ENCODE data around the gene RAB11FIP3.
A peak's percentile ranks its signal among the peaks of the same experiment; 100 is the strongest.
"Not testable (repeated sequence)": the region's sequence is repeated elsewhere in the genome, so short reads cannot be mapped to it uniquely, and the experiment has no call there.

Gene RAB11FIP3, protein sequence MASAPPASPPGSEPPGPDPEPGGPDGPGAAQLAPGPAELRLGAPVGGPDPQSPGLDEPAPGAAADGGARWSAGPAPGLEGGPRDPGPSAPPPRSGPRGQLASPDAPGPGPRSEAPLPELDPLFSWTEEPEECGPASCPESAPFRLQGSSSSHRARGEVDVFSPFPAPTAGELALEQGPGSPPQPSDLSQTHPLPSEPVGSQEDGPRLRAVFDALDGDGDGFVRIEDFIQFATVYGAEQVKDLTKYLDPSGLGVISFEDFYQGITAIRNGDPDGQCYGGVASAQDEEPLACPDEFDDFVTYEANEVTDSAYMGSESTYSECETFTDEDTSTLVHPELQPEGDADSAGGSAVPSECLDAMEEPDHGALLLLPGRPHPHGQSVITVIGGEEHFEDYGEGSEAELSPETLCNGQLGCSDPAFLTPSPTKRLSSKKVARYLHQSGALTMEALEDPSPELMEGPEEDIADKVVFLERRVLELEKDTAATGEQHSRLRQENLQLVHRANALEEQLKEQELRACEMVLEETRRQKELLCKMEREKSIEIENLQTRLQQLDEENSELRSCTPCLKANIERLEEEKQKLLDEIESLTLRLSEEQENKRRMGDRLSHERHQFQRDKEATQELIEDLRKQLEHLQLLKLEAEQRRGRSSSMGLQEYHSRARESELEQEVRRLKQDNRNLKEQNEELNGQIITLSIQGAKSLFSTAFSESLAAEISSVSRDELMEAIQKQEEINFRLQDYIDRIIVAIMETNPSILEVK

DNA sequence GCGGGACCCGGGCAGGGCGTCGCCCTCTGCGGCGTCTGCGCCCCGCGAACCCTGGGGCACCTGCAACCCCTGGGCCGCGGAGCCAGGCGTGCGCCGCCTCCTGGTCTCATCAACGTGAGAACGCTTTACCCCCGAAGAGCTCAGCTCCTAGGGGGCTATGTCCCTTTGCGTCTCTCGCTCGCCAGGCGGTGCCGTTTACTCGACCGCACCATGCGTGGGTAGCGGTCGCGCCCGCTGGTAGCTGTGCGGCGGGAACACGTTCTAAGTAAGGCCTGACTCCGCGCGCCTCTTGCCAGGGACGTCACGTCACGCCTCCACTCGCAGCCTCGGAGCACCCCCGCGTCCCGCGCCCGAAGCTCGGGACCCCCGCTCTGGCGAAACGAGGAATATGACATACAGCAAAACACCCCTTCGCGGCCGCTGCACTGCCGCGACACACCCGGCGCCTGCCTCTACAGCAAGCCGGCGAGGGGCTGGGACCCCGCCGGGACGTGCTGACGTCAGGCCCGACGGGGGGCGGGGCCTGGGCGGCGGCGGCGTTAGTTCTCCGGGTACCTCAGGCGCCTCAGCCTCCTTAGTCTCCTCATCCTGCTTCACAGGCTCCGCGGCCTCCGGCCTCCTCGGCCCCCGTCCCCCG, at the start of gene RAB11FIP3:
TSS of gene RAB11FIP3 (plus strand) at position 568 of the 637 bp plus-strand sequence. CDS start 358 bp downstream, outside the sequence.
- DNase-seq (ENCODE audit: low spot score) = peak; percentile 86

- DNase-seq (ENCODE audit: low spot score) = no peak
These were observed 49.3 kb upstream of the RAB11FIP3 start for GRCh38 chr16:375927-376816.

DNA sequence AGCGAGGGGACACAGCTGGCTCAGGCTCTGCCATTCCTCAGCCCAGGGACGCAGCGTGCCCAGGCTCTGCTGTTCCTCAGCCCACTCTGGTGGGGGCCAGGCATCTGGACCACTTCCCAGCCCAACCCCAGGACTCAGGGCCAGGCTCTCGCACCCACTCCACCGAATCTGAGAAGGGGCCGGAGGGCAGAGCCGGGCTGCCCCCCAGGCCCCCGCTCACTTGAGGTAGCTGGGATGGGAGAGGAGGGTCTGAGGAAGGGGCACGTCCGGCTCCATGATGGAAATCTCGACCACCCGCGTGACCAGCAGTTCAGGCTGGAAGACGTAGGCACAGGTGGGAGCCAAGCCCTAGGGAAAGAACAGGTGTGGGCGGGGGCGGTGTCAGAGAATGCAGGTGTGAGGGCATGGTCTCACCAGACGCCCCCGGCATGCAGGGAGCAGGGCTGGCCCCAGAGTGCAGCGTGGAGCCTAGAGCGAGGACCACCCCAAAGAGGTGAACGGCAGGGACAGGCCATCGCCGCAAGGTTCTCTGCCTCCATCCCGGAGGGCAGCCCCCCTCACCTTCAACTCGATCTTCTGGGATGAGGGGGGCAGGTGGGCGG, 48.5 kb upstream of the RAB11FIP3 start:
- DNase-seq (ENCODE audit: low spot score) = no peak

DNA sequence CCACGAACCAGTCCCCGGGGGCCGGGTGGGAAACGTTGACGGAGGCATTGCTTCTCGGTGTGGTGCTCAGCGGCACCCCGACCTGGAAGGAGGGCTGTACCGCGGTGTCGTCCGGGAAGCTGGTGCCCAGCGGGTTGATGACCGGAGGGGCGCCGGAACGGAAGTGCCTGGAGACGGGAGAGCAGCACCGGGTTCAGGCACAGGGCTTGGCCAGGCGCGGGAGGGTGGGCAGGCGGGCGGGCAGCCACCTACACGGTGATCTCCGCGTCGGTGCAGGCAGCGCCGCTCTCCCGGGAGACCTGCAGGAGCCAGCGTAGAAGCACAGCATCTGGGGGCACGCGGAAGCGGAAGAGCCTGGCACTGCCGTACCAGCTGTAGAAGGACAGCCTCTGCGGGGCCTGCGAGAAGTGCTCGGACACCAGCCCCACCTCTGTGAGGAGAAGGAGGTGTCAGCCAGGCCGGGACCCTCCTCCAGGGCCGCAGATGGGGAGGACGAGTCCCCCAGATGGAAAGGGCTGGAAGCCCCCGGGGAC, 48.0 kb upstream of the RAB11FIP3 start:
- DNase-seq (ENCODE audit: low spot score) = no peak

GRCh38 chr16:378113-378820, 47.2 kb upstream of the RAB11FIP3 start:
- not testable (repeated sequence) for DNase-seq (ENCODE audit: low spot score)

- DNase-seq (ENCODE audit: low spot score) = no peak
These were observed 46.6 kb upstream of the RAB11FIP3 start for GRCh38 chr16:378821-379182.

- no peak for DNase-seq (ENCODE audit: low spot score)
These were observed 46.1 kb upstream of the RAB11FIP3 start for GRCh38 chr16:379183-379960.

GRCh38 chr16:379961-380761, 45.3 kb upstream of the RAB11FIP3 start:
- DNase-seq (ENCODE audit: low spot score) = no peak

- no peak for DNase-seq (ENCODE audit: low spot score)
These were observed 44.8 kb upstream of the RAB11FIP3 start for GRCh38 chr16:380762-381011.

GRCh38 chr16:381012-381788, 44.2 kb upstream of the RAB11FIP3 start:
- DNase-seq (ENCODE audit: low spot score) = no peak

GRCh38 chr16:381789-382717, 43.4 kb upstream of the RAB11FIP3 start, which contains the start of gene PGAP6:
Gene PGAP6, minus strand, starts transcription at chr16:381978. Its CDS starts 157 bp downstream, at chr16:381821.
- DNase-seq (ENCODE audit: low spot score) = peak; percentile 77

- no peak for DNase-seq (ENCODE audit: low spot score)
These were observed 42.0 kb upstream of the RAB11FIP3 start for GRCh38 chr16:383326-384051.

GRCh38 chr16:386641-387156, 38.8 kb upstream of the RAB11FIP3 start:
- peak; percentile 81 for DNase-seq (ENCODE audit: low spot score)

- DNase-seq (ENCODE audit: low spot score) = not testable (repeated sequence)
These were observed 37.4 kb upstream of the RAB11FIP3 start for GRCh38 chr16:387761-388666.

GRCh38 chr16:389352-389751, 36.1 kb upstream of the RAB11FIP3 start:
- no peak for DNase-seq (ENCODE audit: low spot score)

Measured in globus pallidus (tissue), 1 donor.